A172 (cell line): ENCODE measurements around the gene SHROOM3. TPM values are rescaled to one million over a fixed set of nuclear protein-coding genes. Genes with fewer than 3 reads are reported as not detected.

ENCODE experiments used
- DNase-seq: peaks from one replicate; pipeline ENCODE4 v3.0.0-alpha.2; 2015; ENCODE audit warnings: low spot score
- total RNA-seq: library from RNA; depleted of rRNA; stranded (reverse); fragments of >200 nt; shearing (Covaris generic); gene quantifications from 2 replicates; pipeline ENCODE4 v1.2.3, GENCODE V29; 2014; rRNA removed

Gene SHROOM3
- total RNA-seq, 1 experiment from 2014 or later = 13.2 TPM

GRCh38 chr4:76821641-76822040 is 386.6 kb downstream of the SHROOM3 start:
- DNase-seq = no peak

- no peak for DNase-seq
Observed at GRCh38 chr4:76822303-76822702, 387.3 kb downstream of the SHROOM3 start.

GRCh38 chr4:76823495-76823894 is 388.5 kb downstream of the SHROOM3 start:
- DNase-seq = no peak

GRCh38 chr4:76830612-76830963 is 395.6 kb downstream of the SHROOM3 start:
- no peak for DNase-seq

- peak; percentile 75 for DNase-seq
Observed at GRCh38 chr4:76830964-76831703, 396.1 kb downstream of the SHROOM3 start.

GRCh38 chr4:76831711-76832373 is 396.8 kb downstream of the SHROOM3 start:
- no peak for DNase-seq

Other genes with a start within 250 kb of the SHROOM3 start
- 113 and 136 TPM in 2 replicates for gene SCARB2, start 221.4 kb upstream of the SHROOM3 start, total RNA-seq
- gene FAM47E, start 183.5 kb upstream of the SHROOM3 start, total RNA-seq = 0.12 and 0.38 TPM in 2 replicates
- 2.8 and 4.6 TPM in 2 replicates for gene STBD1, start 128.5 kb upstream of the SHROOM3 start, total RNA-seq
- gene CCDC158, start 14.1 kb upstream of the SHROOM3 start, total RNA-seq = not detected in 2 replicates